Activated naive CD4-positive, alpha-beta T cell treated with anti-CD3 and anti-CD28 coated beads, Interleukin-2, amount 10 ng/mL, durations not matched to agents 7 days and 5 days (primary cell): ENCODE results near the gene HDAC7.
A peak's percentile ranks its signal among the peaks of the same experiment; 100 is the strongest.
"Not testable (repeated sequence)": the region's sequence is repeated elsewhere in the genome, so short reads cannot be mapped to it uniquely, and the experiment has no call there.

Experiments
- CTCF ChIA-PET: fragments of 350-600 bp; sonication (Branson Sonifier 250); formaldehyde crosslinking; loops from one replicate; lab custom pipeline; 2021; ENCODE audit warnings: antibody characterized with exemption; lab: Charles Lee
- DNase-seq: peaks from one replicate; pipeline ENCODE4 v3.0.0-alpha.2; 2020
- H3K27ac Mint-ChIP-seq: one replicate; pipeline ENCODE4 v1.8.0; 2021; ENCODE audit warnings: mild to moderate bottlenecking, moderate library complexity, mixed read lengths
- H3K27me3 Mint-ChIP-seq: one replicate; pipeline ENCODE4 v1.8.0; 2021; ENCODE audit warnings: mild to moderate bottlenecking, mixed read lengths
- H3K36me3 Mint-ChIP-seq: one replicate; pipeline ENCODE4 v1.8.0; 2021; ENCODE audit warnings: mixed read lengths
- H3K4me1 Mint-ChIP-seq: one replicate; pipeline ENCODE4 v1.8.0; 2021; ENCODE audit warnings: mixed read lengths
- H3K4me3 Mint-ChIP-seq: one replicate; pipeline ENCODE4 v1.8.0; 2021; ENCODE audit warnings: mild to moderate bottlenecking, moderate library complexity, mixed read lengths
- H3K9me3 Mint-ChIP-seq: one replicate; pipeline ENCODE4 v1.8.0; 2021; ENCODE audit warnings: mixed read lengths

The HDAC7 gene

GRCh38 chr12:47820631-47821345 is 1.1 kb upstream of the HDAC7 start:
- no peaks in the 10 kb centered on the region for H3K9me3 Mint-ChIP-seq
- peak overlapping the region; percentile 93 for H3K4me3 Mint-ChIP-seq
- CTCF ChIA-PET: interaction anchor here (0.6 to 29.3 kb wide), 3 partner anchors 12 to 41 kb away, joined by 3 to 716 read pairs (median 70); no protein-coding TSS in a partner anchor
- peaks cover 37% of the 10 kb centered on the region for H3K36me3 Mint-ChIP-seq
- peak overlapping the region; percentile 95 for H3K27ac Mint-ChIP-seq
- DNase-seq: no peak
- peaks cover 73% of the 10 kb centered on the region for H3K4me1 Mint-ChIP-seq
- no peaks in the 10 kb centered on the region for H3K27me3 Mint-ChIP-seq

GRCh38 chr12:47819138-47819895 is 386 bp downstream of the HDAC7 start:
- CTCF ChIA-PET: interaction anchor here (1.0 to 29.3 kb wide), 6 partner anchors 11 to 63 kb away, joined by 4 to 716 read pairs (median 34); no protein-coding TSS in a partner anchor
- Mint-ChIP-seq H3K27me3 (no peaks in the 10 kb centered on the region), H3K4me1 (peaks cover 73% of the 10 kb centered on the region), H3K27ac (peak overlapping the region; percentile 90), H3K4me3 (peak overlapping the region; percentile 94), H3K36me3 (peaks cover 43% of the 10 kb centered on the region), H3K9me3 (no peaks in the 10 kb centered on the region)
- DNase-seq: peak; percentile 69

- CTCF ChIA-PET: interaction anchor here (1.0 to 29.3 kb wide), 9 partner anchors 10 to 131 kb away, joined by 3 to 716 read pairs (median 13); no protein-coding TSS in a partner anchor
- Mint-ChIP-seq H3K27me3 (no peaks in the 10 kb centered on the region), H3K27ac (peak overlapping the region; percentile 90), H3K4me3 (peak overlapping the region; percentile 94), H3K9me3 (no peaks in the 10 kb centered on the region), H3K4me1 (peaks cover 73% of the 10 kb centered on the region), H3K36me3 (peaks cover 48% of the 10 kb centered on the region)
- DNase-seq: peak; percentile 65
Observed at GRCh38 chr12:47818467-47819137, 1.1 kb downstream of the HDAC7 start.

- peak overlapping the region; percentile 90 for H3K27ac Mint-ChIP-seq
- no peaks in the 10 kb centered on the region for H3K9me3 Mint-ChIP-seq
- DNase-seq: no peak
- H3K36me3 Mint-ChIP-seq: peaks cover 54% of the 10 kb centered on the region
- H3K4me3 Mint-ChIP-seq: peak overlapping the region; percentile 94
- peaks cover 72% of the 10 kb centered on the region for H3K4me1 Mint-ChIP-seq
- H3K27me3 Mint-ChIP-seq: no peaks in the 10 kb centered on the region
- CTCF ChIA-PET: interaction anchor here (1.0 to 29.3 kb wide), 10 partner anchors 10 to 132 kb away, joined by 3 to 716 read pairs (median 11); no protein-coding TSS in a partner anchor
Observed at GRCh38 chr12:47818007-47818376, 1.7 kb downstream of the HDAC7 start.

- H3K9me3 Mint-ChIP-seq: no peaks in the 10 kb centered on the region
- CTCF ChIA-PET: interaction anchor here (1.0 to 29.3 kb wide), 12 partner anchors 9 to 132 kb away, joined by 3 to 716 read pairs (median 9); no protein-coding TSS in a partner anchor
- peak overlapping the region; percentile 94 for H3K4me3 Mint-ChIP-seq
- peaks cover 57% of the 10 kb centered on the region for H3K36me3 Mint-ChIP-seq
- H3K4me1 Mint-ChIP-seq: peaks cover 69% of the 10 kb centered on the region
- DNase-seq: no peak
- H3K27ac Mint-ChIP-seq: peak overlapping the region; percentile 90
- no peaks in the 10 kb centered on the region for H3K27me3 Mint-ChIP-seq
Observed at GRCh38 chr12:47817272-47818006, 2.3 kb downstream of the HDAC7 start.

GRCh38 chr12:47816403-47817271 is 3.1 kb downstream of the HDAC7 start:
- peaks cover 67% of the 10 kb centered on the region for H3K4me1 Mint-ChIP-seq
- peak overlapping the region; percentile 90 for H3K27ac Mint-ChIP-seq
- H3K27me3 Mint-ChIP-seq: no peaks in the 10 kb centered on the region
- no peaks in the 10 kb centered on the region for H3K9me3 Mint-ChIP-seq
- peaks cover 63% of the 10 kb centered on the region for H3K36me3 Mint-ChIP-seq
- no peak for DNase-seq
- H3K4me3 Mint-ChIP-seq: peak overlapping the region; percentile 94
- CTCF ChIA-PET: interaction anchor here (1.3 to 29.3 kb wide), 10 partner anchors 8 to 74 kb away, joined by 3 to 716 read pairs (median 11); no protein-coding TSS in a partner anchor

GRCh38 chr12:47815447-47815846 is 4.3 kb downstream of the HDAC7 start:
- not testable (repeated sequence) for DNase-seq, H3K9me3 Mint-ChIP-seq, H3K27me3 Mint-ChIP-seq
- CTCF ChIA-PET: interaction anchor here (29.3 kb wide), 1 partner anchor 20 kb away, joined by 716 read pairs; no protein-coding TSS in a partner anchor
- Mint-ChIP-seq H3K27ac (peak overlapping the region; percentile 90), H3K36me3 (peaks cover 74% of the 10 kb centered on the region), H3K4me1 (peaks cover 67% of the 10 kb centered on the region), H3K4me3 (peak overlapping the region; percentile 94)

GRCh38 chr12:47814539-47815170 is 5.0 kb downstream of the HDAC7 start:
- CTCF ChIA-PET: interaction anchor here (0.8 to 29.3 kb wide), 5 partner anchors 13 to 48 kb away, joined by 3 to 716 read pairs (median 5); no protein-coding TSS in a partner anchor
- Mint-ChIP-seq H3K4me3 (peak overlapping the region; percentile 94), H3K27ac (peak overlapping the region; percentile 90), H3K27me3 (no peaks in the 10 kb centered on the region), H3K9me3 (no peaks in the 10 kb centered on the region), H3K36me3 (peaks cover 74% of the 10 kb centered on the region), H3K4me1 (peaks cover 71% of the 10 kb centered on the region)
- DNase-seq: no peak

- Mint-ChIP-seq H3K36me3 (peaks cover 70% of the 10 kb centered on the region), H3K27me3 (no peaks in the 10 kb centered on the region), H3K27ac (peak overlapping the region; percentile 90), H3K4me3 (peak overlapping the region; percentile 94), H3K9me3 (no peaks in the 10 kb centered on the region), H3K4me1 (peaks cover 79% of the 10 kb centered on the region)
- CTCF ChIA-PET: interaction anchor here (1.1 to 29.3 kb wide), 7 partner anchors 11 to 72 kb away, joined by 3 to 716 read pairs (median 4); no protein-coding TSS in a partner anchor
- peak; percentile 58 for DNase-seq
Observed at GRCh38 chr12:47813511-47814196, 6.0 kb downstream of the HDAC7 start.

GRCh38 chr12:47812797-47813510 is 6.7 kb downstream of the HDAC7 start:
- H3K36me3 Mint-ChIP-seq: peaks cover 64% of the 10 kb centered on the region

More at GRCh38 chr12:47812797-47813510, 6.7 kb downstream of the HDAC7 start:
- Mint-ChIP-seq H3K27me3 (no peaks in the 10 kb centered on the region), H3K27ac (peak overlapping the region; percentile 90), H3K9me3 (no peaks in the 10 kb centered on the region), H3K4me3 (peak overlapping the region; percentile 94), H3K4me1 (peaks cover 86% of the 10 kb centered on the region)
- DNase-seq: peak; percentile 96
- CTCF ChIA-PET: interaction anchor here (1.0 to 29.3 kb wide), 7 partner anchors 9 to 72 kb away, joined by 3 to 716 read pairs (median 4); no protein-coding TSS in a partner anchor
